ENCODE measurements around the gene PDCD7.
"Not testable (repeated sequence)": the region's sequence is repeated elsewhere in the genome, so short reads cannot be mapped to it uniquely, and the experiment has no call there.

PDCD7 gene

DNA sequence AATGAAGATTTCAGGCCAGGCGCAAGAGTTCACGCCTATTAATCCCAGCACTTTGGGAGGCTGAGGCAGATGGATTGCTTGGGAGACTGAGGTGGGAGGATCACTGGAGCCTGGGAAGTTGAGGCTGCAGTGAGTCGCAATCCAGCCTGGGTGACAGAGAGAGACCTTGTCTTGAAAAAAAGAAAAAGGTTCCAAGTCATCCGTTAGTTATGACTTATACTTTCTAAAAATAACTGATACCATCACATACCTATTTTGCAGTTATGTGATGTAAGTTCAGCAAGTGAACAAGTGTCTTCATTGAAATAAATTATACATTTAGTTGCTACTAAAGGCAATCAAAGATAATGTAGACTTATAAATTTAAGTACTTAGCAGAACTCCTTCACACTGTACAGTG is 29.4 kb upstream of the PDCD7 start:
- Histone ChIP-seq H3K36me3 (ENCODE audit: control insufficient read depth, insufficient read depth, low read length) (no peaks in the 10 kb centered on the region), H3K9ac (ENCODE audit: low read length) (no peak overlapping the region), H3K4me3 (ENCODE audit: low read length) (no peak overlapping the region)

DNA sequence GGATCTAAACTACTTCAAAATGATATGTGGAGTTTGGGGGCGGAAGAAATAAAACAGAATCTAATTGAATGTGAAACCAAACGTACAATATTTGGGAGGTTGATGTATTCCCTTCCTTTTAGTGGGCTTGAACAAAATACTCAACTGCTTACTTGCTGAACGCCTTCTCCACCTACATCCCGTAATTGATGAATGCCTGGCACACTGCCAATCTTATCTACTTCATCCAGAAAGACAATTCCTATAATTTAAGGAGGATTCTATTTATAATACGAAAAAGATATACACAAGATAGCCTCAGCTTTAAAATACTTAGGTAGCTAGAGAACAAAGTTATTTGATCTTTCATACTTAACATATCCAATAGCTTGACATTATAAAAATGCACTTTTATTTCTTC is 23.1 kb upstream of the PDCD7 start:
- no peaks in the 10 kb centered on the region for H3K9me3 ChIP-seq (ENCODE audit: control insufficient read depth, low read length)
- H3K4me3 ChIP-seq (ENCODE audit: low read length): no peak overlapping the region
- H3K36me3 ChIP-seq (ENCODE audit: control insufficient read depth, insufficient read depth, low read length): peaks cover 6% of the 10 kb centered on the region
- H3K27me3 ChIP-seq (ENCODE audit: control insufficient read depth, insufficient read depth, low read length): no peaks in the 10 kb centered on the region
- H3K9ac ChIP-seq (ENCODE audit: low read length): no peak overlapping the region
- no peaks in the 10 kb centered on the region for H3K4me1 ChIP-seq (ENCODE audit: control insufficient read depth, insufficient read depth, low read length)

More for the DNA sequence above, 29.4 kb upstream of the PDCD7 start:
- Histone ChIP-seq H3K9me3 (ENCODE audit: control insufficient read depth, low read length) (no peaks in the 10 kb centered on the region), H3K27me3 (ENCODE audit: control insufficient read depth, insufficient read depth, low read length) (no peaks in the 10 kb centered on the region), H3K4me1 (ENCODE audit: control insufficient read depth, insufficient read depth, low read length) (no peaks in the 10 kb centered on the region)

DNA sequence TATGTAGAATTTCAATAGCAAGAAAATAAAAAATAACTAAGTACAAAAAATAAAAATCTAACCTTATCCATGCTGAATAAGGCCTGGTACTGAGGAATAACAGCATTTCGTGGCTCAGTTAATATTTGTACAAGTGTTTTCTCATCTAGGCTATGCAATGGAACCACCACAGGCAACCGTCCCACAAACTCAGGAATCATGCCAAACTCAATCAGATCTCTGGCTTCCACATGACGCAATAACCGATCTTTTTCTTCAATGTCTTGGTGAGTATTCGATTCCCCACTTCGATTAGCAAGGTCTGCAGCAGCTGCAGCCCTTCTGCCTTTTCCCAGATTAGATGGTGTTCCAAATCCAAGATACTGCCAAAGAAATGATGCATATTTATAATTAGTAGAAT is 21.1 kb upstream of the PDCD7 start:
- Histone ChIP-seq H3K36me3 (ENCODE audit: control insufficient read depth, insufficient read depth, low read length) (peaks cover 6% of the 10 kb centered on the region), H3K4me1 (ENCODE audit: control insufficient read depth, insufficient read depth, low read length) (no peaks in the 10 kb centered on the region)

DNA sequence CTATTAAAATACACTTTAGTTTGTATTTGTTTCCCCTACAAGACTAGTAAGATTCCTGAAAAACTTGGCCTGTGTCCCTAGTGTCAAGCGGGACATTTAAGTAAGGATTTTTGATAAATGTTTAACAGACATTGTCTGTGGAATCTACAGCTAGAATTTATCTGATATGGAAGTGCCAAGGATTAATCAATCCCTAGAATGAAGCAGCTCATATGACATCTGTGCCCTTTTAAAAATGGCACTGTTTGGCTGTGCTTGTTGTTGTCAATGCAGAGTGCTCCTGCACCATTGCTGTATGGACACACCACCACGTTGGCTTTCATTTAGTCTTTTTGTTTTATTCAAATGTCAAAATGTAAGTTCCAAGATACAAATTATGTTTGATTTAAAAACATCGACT is 14.3 kb upstream of the PDCD7 start:
- no peak overlapping the region for H3K4me3 ChIP-seq (ENCODE audit: low read length)
- no peak overlapping the region for H3K9ac ChIP-seq (ENCODE audit: low read length)
- H3K27me3 ChIP-seq (ENCODE audit: control insufficient read depth, insufficient read depth, low read length): no peaks in the 10 kb centered on the region
- H3K4me1 ChIP-seq (ENCODE audit: control insufficient read depth, insufficient read depth, low read length): no peaks in the 10 kb centered on the region
- no peaks in the 10 kb centered on the region for H3K36me3 ChIP-seq (ENCODE audit: control insufficient read depth, insufficient read depth, low read length)
- H3K9me3 ChIP-seq (ENCODE audit: control insufficient read depth, low read length): no peaks in the 10 kb centered on the region

More for the DNA sequence above, 21.1 kb upstream of the PDCD7 start:
- no peaks in the 10 kb centered on the region for H3K9me3 ChIP-seq (ENCODE audit: control insufficient read depth, low read length)
- no peak overlapping the region for H3K9ac ChIP-seq (ENCODE audit: low read length)
- no peak overlapping the region for H3K4me3 ChIP-seq (ENCODE audit: low read length)
- no peaks in the 10 kb centered on the region for H3K27me3 ChIP-seq (ENCODE audit: control insufficient read depth, insufficient read depth, low read length)

DNA sequence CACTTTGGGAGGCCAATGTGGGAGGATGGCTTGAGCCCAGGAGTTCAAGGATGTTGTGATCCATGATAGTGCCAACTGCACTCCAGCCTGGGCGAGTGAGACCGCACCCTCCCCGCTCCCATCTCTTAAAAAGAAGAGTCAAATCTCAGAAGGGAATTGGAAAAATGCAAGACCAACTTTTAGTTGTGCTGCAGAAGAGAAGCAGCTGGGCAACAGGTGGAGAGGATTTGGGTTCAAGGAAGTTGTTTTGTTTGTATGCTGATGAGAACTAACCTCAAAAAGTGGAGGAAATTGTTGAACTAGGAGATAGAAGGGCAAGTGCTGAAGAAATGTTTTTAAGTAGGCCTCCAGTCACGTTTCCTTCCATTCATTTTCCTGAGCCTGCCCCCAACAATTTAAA is 12.8 kb upstream of the PDCD7 start:
- no peak overlapping the region for H3K9ac ChIP-seq (ENCODE audit: low read length)
- no peak overlapping the region for H3K4me3 ChIP-seq (ENCODE audit: low read length)
- H3K36me3 ChIP-seq (ENCODE audit: control insufficient read depth, insufficient read depth, low read length): no peaks in the 10 kb centered on the region
- H3K9me3 ChIP-seq (ENCODE audit: control insufficient read depth, low read length): no peaks in the 10 kb centered on the region
- no peaks in the 10 kb centered on the region for H3K27me3 ChIP-seq (ENCODE audit: control insufficient read depth, insufficient read depth, low read length)
- H3K4me1 ChIP-seq (ENCODE audit: control insufficient read depth, insufficient read depth, low read length): no peaks in the 10 kb centered on the region

DNA sequence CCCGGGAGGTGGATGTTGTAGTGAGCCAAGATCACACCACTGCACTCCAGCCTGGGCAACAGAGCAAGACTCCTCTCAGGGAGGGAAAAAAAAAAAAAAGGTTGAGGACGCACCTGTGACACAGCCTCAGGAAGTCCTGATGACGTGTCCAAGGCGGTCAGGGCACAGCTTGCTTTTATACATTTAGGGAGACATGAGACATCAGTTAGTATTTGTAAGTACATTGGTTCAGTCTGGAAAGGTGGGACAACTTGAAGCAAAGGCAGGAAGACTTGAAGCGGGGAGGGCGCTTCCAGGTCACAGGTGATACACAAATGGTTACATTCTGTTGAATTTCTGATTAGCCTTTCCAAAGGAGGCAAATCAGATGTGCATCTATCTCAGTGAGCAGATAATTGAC is 5.0 kb upstream of the PDCD7 start:
- H3K36me3 ChIP-seq (ENCODE audit: control insufficient read depth, insufficient read depth, low read length); H3K4me3 ChIP-seq (ENCODE audit: low read length); H3K9ac ChIP-seq (ENCODE audit: low read length); H3K4me1 ChIP-seq (ENCODE audit: control insufficient read depth, insufficient read depth, low read length); H3K9me3 ChIP-seq (ENCODE audit: control insufficient read depth, low read length); H3K27me3 ChIP-seq (ENCODE audit: control insufficient read depth, insufficient read depth, low read length): not testable (repeated sequence)

DNA sequence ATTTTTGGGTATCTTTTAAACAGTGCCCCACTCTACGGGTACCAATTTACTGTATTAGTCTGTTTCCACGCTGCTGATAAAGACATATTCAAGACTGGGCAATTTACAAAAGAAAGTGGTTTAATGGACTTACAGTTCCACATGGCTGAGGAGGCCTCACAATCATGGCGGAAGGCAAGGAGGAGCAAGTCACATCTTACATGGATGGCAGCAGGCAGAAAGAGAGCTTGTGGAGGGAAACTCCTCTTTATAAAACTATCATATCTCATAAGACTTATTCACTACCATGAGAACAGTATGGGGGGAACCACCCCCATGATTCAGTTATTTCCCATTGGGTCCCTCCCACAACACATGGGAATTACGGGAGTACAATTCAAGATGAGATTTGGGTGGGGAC is 4.3 kb upstream of the PDCD7 start:
- not testable (repeated sequence) for H3K27me3 ChIP-seq (ENCODE audit: control insufficient read depth, insufficient read depth, low read length); H3K4me1 ChIP-seq (ENCODE audit: control insufficient read depth, insufficient read depth, low read length); H3K36me3 ChIP-seq (ENCODE audit: control insufficient read depth, insufficient read depth, low read length); H3K4me3 ChIP-seq (ENCODE audit: low read length); H3K9ac ChIP-seq (ENCODE audit: low read length); H3K9me3 ChIP-seq (ENCODE audit: control insufficient read depth, low read length)

DNA sequence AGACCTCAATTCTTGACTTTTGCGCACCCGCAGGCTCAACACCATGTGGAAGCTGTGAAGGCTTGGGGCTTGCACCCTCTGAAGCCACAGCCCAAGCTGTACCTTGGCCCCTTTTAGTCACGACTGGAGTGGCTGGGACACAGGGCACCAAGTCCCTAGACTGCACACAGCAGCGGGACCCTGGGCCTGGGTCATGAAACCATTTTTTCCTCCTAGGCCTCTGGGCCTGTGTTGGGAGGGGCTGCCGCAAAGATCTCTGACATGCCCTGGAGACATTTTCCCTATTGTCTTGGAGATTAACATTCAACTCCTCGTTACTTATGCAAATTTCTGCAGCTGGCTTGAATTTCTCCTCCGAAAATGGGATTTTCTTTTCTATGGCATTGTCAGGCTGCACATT is 3.5 kb upstream of the PDCD7 start:
- H3K9me3 ChIP-seq (ENCODE audit: control insufficient read depth, low read length); H3K4me3 ChIP-seq (ENCODE audit: low read length); H3K4me1 ChIP-seq (ENCODE audit: control insufficient read depth, insufficient read depth, low read length); H3K9ac ChIP-seq (ENCODE audit: low read length); H3K36me3 ChIP-seq (ENCODE audit: control insufficient read depth, insufficient read depth, low read length); H3K27me3 ChIP-seq (ENCODE audit: control insufficient read depth, insufficient read depth, low read length): not testable (repeated sequence)

DNA sequence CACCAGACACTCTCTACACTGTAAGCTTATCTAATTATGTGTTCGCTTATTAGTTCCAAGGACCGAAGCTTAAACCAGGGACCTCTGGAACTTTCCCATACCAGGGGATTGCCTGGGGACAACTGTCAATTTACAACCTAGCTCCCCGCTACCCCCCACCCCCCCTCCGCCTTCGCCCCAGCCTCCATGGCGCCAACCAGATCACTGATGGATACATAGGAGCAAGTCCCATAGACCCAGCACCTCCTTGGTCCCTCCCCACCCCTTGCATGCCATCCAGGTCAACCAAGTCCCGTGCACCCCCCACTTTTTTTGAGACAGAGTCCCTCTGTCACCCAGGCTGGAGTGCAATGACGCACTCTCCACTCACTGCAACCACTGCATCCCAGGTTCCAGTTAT is 930 bp upstream of the PDCD7 start:
- Histone ChIP-seq H3K4me1 (ENCODE audit: control insufficient read depth, insufficient read depth, low read length) (peaks cover 3% of the 10 kb centered on the region), H3K4me3 (ENCODE audit: low read length) (no peak overlapping the region), H3K9me3 (ENCODE audit: control insufficient read depth, low read length) (no peaks in the 10 kb centered on the region), H3K9ac (ENCODE audit: low read length) (no peak overlapping the region), H3K27me3 (ENCODE audit: control insufficient read depth, insufficient read depth, low read length) (no peaks in the 10 kb centered on the region), H3K36me3 (ENCODE audit: control insufficient read depth, insufficient read depth, low read length) (no peaks in the 10 kb centered on the region)

DNA sequence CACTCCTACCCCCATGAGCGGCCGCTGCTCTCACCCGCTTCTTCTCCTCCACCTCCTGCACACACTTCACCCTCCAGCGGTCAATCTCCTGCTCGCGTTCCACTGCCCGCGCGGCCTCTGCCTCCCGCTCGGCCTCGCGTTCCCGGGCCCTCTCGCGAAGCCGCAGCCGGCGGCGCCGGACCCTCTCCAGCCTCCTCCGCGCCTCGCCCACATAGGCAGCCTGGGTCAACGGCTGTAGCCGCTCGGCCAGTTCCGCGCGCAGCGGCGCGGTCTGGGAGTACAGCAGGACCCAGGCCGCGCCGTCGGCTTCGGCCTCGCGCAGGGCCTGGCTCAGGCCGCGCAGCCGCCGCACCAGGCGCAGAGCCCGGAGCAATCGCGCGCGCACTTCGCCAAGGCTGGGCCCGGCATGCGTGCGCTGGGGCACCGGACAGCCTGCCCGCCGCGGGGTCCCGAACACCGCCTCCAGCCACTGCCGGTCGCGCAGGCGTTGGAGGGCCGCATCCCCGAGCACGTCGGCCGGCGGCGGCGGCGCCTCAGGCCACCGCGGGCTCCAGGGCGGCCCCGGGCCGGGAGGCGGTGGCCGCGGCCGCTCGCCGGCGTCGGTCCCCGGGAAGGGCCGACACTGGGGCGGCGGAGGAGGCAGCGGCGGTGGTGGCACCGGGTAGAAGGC is 595 bp downstream of the PDCD7 start:
- Histone ChIP-seq H3K4me1 (ENCODE audit: control insufficient read depth, insufficient read depth, low read length) (peaks cover 3% of the 10 kb centered on the region), H3K9ac (ENCODE audit: low read length) (peak overlapping the region; percentile 84), H3K36me3 (ENCODE audit: control insufficient read depth, insufficient read depth, low read length) (no peaks in the 10 kb centered on the region), H3K4me3 (ENCODE audit: low read length) (peak overlapping the region; percentile 11), H3K9me3 (ENCODE audit: control insufficient read depth, low read length) (no peaks in the 10 kb centered on the region), H3K27me3 (ENCODE audit: control insufficient read depth, insufficient read depth, low read length) (no peaks in the 10 kb centered on the region)

DNA sequence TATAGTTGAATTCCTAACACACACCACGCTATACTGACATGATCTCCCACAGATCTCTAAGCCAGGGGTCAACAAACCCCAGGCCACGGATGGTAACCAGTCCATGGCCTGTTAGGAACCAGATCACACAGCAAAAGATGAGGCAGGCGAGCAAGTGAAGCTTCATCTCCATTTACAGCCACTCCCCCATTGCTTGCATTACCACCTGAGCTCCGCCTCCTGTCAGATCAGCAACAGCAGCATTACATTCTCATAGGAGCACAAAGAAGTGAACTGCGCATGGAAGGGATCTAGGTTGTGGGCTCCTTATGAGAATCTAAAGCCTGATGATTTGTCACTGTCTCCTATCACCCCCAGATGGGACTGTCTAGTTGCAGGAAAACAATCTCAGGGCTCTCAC is 2.7 kb downstream of the PDCD7 start:
- no peak overlapping the region for H3K4me3 ChIP-seq (ENCODE audit: low read length)
- H3K27me3 ChIP-seq (ENCODE audit: control insufficient read depth, insufficient read depth, low read length): no peaks in the 10 kb centered on the region
- H3K4me1 ChIP-seq (ENCODE audit: control insufficient read depth, insufficient read depth, low read length): peaks cover 3% of the 10 kb centered on the region
- no peak overlapping the region for H3K9ac ChIP-seq (ENCODE audit: low read length)
- no peaks in the 10 kb centered on the region for H3K9me3 ChIP-seq (ENCODE audit: control insufficient read depth, low read length)
- no peaks in the 10 kb centered on the region for H3K36me3 ChIP-seq (ENCODE audit: control insufficient read depth, insufficient read depth, low read length)

DNA sequence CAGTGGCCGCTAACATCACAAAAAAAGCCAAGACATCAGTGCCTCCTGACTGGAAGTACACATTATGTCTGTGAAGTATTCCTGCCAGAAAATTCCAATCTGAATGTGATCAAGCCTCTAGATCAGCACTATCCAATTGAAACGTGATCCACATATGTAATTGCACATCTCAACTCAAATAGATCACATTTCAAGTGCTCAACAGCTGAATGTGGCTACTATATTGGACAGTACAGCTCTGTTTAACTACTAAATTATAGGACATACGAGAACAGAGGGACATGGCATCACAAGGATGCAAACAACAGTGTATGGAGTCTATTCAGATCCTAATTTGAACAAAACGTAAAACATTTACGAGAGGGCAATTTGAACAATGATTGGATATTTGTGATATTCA is 18.1 kb downstream of the PDCD7 start:
- Histone ChIP-seq H3K4me1 (ENCODE audit: control insufficient read depth, insufficient read depth, low read length) (no peaks in the 10 kb centered on the region), H3K9ac (ENCODE audit: low read length) (no peak overlapping the region), H3K27me3 (ENCODE audit: control insufficient read depth, insufficient read depth, low read length) (no peaks in the 10 kb centered on the region), H3K36me3 (ENCODE audit: control insufficient read depth, insufficient read depth, low read length) (peaks cover 14% of the 10 kb centered on the region), H3K9me3 (ENCODE audit: control insufficient read depth, low read length) (no peaks in the 10 kb centered on the region), H3K4me3 (ENCODE audit: low read length) (no peak overlapping the region)

DNA sequence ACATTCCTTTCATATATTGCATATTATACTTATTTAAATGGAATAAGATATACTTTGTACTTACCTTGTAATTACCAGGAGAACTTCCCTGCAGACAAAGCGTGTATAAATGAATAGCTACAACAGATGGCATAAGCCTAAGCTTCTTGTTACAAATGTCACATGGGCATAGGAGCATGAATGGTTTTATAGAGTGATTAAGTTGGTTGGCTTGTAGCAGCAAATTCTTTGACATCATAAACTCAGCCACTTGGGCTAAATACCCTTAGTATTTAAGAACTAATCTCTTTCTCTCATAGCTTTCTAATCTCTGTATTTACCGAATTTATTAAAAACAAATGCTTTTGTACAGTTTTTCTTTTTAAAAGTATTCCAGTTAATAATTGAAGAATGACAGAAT is 18.5 kb downstream of the PDCD7 start, which contains the start of gene UBAP1L:
Gene UBAP1L, minus strand, starts transcription at position 115 of the 400 bp plus-strand sequence. CDS start 8,985 bp downstream, outside the sequence.
- Histone ChIP-seq H3K36me3 (ENCODE audit: control insufficient read depth, insufficient read depth, low read length) (peaks cover 14% of the 10 kb centered on the region), H3K4me3 (ENCODE audit: low read length) (no peak within 1 kb of the TSS), H3K9ac (ENCODE audit: low read length) (no peak within 1 kb of the TSS), H3K4me1 (ENCODE audit: control insufficient read depth, insufficient read depth, low read length) (no peaks in the 10 kb centered on the region), H3K9me3 (ENCODE audit: control insufficient read depth, low read length) (no peaks in the 10 kb centered on the region), H3K27me3 (ENCODE audit: control insufficient read depth, insufficient read depth, low read length) (no peaks in the 10 kb centered on the region)

Data from mucosa of stomach (tissue), 1 donor.